ENCODE results near the gene ST3GAL5.
"Not testable (repeated sequence)": the region's sequence is repeated elsewhere in the genome, so short reads cannot be mapped to it uniquely, and the experiment has no call there.

Gene ST3GAL5

DNA sequence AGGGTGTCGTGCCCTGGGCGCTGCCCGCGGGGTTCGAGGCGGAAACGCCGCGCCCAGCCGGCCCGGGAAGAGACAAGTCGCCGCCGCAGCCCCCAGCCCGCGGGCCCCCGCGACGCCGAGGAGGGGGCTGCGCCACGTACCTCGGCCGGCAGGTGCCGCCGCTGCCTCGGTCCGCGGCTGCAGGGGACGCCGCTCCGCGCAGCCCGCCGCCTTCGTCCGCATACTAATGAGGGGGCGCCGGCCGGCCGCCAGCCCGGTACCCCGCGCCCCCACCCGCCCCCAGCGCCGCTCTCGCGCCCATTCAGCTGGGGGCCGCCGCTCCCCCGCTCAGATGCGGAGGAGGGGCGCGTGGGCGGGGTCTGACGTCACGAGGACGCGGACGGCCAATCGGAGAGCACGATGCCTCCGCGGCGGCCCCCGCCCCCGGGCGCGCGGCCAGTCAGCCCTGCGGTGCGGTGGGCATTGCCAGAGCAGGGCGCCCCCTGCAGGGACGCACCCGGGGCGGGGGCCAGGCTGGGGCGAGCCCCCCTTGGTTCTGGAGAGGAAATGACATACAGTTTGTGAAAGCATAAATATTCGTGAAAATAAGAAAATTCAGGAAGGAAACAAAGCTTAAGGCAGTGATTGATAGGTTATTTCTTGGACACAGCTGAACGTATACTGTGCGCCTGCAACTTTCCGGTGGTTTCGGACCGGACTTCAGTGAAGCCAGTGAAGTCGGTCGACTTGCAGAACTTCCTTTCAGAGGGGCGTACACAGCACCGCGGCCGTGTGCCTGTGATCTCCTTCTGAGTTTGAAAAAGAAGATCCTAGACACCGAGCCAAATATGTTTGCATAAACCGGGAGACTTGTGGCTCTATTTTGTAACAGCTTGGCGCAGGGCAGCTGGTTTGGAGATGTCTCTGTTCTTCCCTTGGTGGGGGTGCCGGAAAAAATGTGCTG, at the start of gene ST3GAL5:
Gene ST3GAL5, minus strand, starts transcription at position 307 of the 943 bp plus-strand sequence. Its CDS starts 85 bp downstream, at position 222.
- peak; percentile 94 for DNase-seq

DNA sequence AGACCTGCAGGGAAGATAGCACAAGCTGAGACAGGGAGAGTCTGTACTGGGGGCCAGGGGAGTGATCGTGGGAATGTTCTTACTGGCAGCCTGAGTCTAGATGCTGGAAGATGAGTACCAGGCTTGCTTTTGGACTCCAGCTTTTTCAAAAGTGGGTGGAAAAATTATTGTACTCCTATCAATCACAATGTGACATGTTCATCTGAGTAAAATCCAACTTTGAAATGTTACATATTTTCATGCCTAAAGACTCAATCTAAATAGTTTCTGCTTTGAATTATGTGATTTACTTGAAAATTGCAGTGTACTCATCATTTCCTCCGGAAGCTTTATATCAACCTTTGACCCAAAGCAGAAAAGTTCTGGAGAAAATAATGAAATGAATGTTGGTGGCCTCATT, 49.7 kb upstream of the ST3GAL5 start:
- DNase-seq, result no peak

GRCh38 chr2:85937069-85937439, 48.3 kb upstream of the ST3GAL5 start:
- no peak for DNase-seq

DNA sequence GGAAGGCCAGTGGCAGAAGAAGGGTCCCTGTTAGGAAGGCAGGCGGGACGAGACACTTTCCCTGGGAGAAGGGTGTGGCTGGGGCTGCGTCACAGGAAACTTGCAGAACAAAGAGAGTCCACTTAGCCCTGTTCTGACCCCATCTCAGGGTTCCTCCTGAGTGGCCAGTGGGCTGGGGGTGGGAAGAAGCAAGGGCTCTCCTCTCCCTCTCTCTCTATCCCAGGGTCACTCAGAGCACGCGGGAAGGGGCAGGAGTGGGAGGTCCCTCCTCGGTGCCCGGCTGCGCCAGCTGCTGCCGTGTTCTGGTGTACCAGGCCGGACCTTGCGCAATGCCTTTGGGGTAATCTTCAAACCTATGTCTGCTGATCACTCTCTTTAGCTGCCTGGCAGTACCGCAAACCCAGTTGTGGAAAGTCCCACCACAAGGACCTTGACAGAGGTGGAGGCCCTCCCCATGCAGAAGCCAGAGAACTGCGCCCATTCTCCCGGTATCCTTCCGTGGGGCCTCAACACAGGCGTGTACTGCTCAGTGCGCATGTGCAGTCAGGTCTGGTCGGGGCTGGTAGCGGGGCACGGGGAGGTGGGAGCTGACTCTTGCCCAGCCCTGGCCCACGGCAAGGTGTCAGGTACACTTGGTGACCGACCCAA, 47.8 kb upstream of the ST3GAL5 start:
- DNase-seq, result no peak

DNA sequence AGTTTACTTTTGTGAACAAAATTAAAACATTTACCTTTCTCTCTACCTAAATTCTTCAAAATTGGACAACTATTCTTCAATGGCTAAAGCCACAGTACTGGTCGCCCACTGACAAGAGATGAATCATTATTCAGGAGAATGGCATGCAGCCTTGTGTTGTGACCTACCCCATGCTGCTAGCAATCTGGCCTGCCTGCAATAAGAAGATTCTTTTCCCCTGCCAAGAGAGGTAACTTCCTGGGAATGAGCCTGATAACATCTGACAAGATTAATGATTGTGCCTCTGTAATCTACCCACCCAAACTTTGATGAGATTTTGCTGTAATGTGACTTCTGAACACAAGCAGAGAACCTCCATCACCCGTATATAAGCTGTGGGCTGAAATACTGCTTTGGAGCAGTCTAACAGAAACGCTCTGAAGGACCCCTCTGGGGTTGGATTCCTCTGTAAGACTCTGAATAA, 47.0 kb upstream of the ST3GAL5 start:
- DNase-seq, result no peak

DNA sequence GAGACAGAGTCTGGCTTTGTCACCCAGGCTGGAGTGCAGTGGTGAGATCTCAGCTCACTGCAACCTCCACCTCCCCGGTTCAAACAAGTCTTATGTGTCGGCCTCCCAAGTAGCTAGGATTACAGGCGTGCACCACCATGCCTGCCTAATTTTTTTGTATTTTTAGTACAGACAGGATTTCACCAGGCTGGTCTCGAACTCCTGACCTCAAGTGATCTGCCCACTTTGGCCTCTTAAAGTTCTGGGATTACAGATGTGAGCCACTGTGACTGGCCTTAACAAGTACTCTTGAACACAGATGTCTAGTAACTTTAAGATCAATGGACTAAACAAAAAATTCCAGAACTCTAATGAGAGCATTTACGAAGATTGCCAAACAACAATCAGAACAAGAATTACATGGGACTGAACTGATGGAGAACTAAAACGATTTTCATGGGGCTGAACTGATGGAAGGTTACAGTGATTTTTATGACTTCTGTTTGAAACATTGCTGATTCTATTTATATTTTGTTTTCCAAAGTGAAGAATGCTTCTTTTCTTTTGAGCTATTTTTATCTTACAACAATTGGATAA, 46.5 kb upstream of the ST3GAL5 start:
- DNase-seq, result no peak

DNA sequence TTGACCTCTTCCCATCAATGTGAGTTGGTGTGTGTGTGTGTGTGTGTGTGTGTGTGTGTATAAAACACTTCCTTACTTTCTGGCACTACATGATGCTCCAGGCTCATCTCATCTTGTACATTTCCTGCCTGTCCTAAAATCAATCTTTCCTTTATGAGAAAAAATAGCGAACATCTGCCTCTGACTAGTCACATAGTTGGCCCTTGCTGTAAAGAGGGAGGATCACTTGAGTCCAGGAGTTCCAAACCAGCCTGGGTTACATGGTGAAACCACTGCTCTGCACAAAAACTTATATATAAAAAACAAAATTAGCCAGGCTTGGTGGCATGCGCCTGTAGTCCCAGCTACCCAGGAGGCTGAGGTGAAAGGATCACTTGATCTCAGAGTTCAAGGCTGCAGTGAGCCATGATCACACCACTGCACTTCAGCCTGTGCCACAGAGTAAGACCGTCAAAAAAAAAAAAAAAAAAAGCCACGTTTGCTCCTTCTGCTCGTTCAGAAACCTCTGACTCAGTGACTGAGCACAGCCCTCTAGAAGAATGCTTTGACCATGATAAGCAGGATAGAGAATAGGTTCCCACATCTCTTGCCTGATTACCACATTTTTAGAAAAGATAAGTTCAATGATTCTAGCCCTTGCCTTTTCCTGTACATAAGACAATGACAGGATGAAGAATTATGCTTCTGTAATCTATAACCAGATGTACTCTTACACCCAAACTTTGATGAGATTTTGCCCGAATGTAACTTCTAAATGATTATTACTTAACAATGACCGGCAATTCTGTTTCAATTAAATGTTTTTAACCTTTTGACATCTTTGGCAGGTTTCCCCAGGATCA, 45.2 kb upstream of the ST3GAL5 start:
- no peak for DNase-seq

GRCh38 chr2:85931151-85931550, 42.4 kb upstream of the ST3GAL5 start:
- DNase-seq, result not testable (repeated sequence)

DNA sequence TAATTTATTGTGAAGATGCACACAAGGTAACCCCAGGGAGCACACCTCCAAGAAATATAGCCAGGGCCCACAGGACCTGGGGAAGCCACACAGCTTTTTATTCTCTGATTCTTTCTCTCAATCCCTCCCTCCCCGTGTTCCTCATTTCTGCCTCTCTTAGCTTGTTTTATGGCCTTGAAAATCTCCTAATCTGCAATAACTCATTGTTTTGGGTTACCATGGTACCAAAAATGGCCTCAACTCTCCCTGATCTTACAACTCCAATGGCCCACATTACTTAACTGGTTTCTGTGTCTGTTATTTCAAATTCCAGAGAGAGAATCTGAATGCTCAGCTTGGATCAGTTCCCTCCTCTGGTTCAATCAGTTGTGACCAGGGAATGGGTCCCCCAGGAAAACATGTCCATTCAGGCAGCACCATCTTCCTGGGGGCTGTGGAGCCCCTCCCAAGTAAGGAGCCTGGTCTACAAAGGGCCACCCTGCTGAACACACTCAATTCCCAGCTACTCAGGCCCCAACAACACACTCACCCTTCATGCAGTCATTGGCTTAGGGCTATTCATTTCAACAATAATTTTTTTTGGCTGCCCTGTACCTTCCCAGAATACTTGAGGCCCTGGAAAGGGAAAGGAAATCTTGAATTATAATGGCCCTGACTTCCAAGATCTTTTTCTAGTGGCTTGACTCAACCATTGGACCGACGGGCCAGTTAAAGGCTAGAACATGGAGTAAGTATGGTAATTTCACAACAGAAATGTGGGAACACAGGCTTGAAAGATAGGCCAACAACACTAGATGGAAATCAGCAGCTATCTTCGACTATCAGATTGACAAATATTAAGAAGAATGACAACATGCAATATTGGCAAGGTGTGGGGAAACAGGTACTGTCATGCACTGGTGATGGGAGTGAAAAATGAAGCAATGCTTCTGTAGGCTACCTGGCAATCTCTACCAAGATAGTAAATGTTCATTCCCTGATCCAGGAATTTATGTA, 41.6 kb upstream of the ST3GAL5 start:
- DNase-seq, result no peak

DNA sequence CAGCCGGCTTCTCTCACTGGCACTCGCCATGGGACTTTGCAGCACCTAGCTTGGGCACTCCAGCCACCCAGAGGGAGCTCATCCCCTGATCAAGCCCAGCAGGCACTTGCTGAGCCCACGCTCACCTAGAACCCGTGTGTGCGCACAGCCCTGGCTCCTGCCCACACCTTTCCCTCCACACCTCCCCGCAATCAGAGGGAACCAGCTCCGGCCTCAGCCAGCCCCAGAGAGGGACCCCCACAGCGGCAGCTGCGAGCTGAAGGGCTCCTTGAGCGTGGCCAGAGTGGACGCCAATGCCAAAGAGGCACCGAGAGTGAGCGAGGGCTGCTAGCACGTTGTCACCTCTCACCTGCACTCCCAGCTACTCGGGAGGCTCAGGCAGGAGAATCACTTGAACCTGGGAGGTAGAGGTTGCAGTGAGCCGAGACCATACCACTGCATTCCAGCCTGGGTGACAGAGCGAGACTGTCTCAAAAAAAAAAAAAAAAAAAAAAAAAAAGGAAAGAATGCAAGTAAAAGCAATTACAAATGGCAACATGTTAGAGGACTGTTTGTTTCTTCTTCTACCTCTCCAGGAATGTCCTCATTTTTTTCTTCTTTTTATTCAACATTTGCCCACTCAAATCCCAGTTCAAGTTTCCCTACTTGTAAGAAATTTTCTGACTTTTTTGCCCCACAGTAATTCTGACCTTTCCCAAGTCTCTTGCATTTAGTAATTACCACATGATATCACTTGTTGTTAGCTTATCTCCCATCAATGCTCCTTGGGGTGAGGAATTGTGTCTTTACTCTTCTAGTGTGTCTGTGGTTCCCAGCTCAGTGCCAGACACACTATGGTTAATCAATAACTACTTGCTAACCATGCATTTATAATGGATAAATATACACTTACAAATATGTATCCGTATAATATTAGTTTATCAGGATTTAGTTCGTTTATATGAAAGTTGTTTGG, 40.6 kb upstream of the ST3GAL5 start:
- DNase-seq, result no peak

- DNase-seq, result no peak
Measured at GRCh38 chr2:85926931-85927661, 38.3 kb upstream of the ST3GAL5 start.

DNA sequence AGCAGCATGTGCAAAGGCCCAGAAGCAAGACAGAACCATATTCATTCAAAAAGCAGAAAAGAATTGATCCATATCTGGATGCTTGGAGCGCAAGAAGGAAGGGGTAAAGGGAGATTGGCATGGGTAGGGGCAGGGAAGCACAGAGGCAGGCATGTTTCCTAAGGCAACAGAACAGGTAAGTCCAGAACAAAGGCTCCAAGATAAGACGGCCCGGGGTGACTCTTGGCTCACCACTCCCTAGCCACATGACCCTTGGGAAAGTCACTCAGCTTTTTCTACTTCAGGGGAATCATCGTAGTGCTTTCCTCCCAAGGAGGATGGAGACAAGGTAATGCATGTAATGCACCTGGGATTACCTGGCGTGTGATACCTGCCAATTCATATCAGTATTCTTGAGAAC, 37.7 kb upstream of the ST3GAL5 start:
- no peak for DNase-seq

DNA sequence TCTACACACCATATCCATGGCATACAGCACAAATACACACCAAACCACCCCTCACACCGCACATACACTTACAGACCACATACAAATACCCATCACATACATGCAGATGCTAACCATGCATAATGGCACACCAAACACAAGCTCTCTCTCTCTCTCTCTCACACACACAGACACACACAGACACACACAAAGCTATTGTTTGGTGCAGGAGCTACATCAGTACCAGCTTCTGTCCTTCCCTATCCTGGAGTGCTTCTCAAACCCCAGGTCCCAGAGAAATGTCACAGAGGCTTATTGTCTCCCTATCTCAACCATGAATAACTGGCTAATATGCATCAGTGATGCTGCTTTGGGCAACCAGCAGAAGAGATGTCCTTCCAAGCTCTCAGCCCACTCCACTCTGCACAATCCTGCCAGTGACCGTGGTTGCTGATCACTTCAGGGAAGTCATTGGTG, 36.5 kb upstream of the ST3GAL5 start:
- DNase-seq, result no peak

GRCh38 chr2:85924522-85924921, 35.7 kb upstream of the ST3GAL5 start:
- DNase-seq, result no peak

- no peak for DNase-seq
Measured at GRCh38 chr2:85922199-85922598, 33.4 kb upstream of the ST3GAL5 start.

GRCh38 chr2:85921659-85922058, 32.9 kb upstream of the ST3GAL5 start:
- no peak for DNase-seq

GRCh38 chr2:85920810-85921545, 32.2 kb upstream of the ST3GAL5 start:
- no peak for DNase-seq

DNA sequence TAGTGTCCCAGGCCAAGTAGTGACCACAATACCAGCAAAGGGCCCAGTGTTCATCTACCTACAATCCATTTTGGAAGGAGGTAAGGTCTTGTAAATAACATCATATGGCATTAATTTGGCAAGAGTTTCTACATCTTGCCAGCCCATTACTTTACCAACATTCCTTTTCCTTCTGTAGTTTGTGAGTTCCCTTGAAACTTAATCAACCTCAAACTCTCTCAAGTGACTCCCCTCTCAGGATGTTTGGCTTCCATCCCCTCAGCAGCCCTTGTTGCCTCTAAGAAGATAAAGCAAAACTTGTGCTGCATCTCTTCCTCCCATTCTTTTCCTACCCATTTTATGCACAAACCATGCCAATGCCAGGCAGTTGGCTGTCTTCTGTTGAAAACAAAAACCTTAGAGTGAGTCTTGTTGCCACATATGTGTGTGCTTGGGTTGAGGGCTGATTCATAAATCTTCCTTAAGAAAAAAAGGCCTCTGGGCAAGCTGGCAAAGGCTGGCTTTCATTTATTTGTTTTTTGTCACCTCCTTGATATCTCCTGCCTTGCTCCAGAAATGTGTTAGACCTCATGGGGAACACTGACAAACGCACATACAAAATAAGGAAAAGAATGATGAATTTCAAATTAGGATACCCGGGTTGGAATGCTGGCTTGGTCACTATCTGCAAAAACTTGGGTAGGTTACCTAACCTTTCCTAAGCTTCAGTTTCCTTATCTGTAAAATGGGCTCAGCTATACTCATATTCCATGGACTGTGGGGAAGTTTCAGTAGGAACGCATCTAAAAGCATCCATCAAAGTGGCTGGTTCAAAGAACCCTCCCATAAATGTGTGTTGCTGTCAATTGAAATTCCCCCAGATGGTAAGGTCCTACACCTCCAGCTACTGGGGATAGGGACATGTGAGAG, 29.4 kb upstream of the ST3GAL5 start:
- no peak for DNase-seq

Measured in activated gamma-delta T cell treated with Interleukin-2 at 50 U/mL for 16 hours (primary cell).